Neural cell (in vitro differentiated cells): ENCODE data around the gene MAN2B1. TPM values are rescaled to one million over a fixed set of nuclear protein-coding genes. Genes with fewer than 3 reads are reported as not detected.

ENCODE experiments used
- H2AFZ ChIP-seq: fragments of 200-600, 300-800 bp; sonication (generic), shearing (Covaris generic); 2 replicates; pipeline ENCODE4 v1.6.0; 2014; ENCODE audit warnings: low read depth, mild to moderate bottlenecking, antibody characterized with exemption, low read length, moderate library complexity
- H3F3A ChIP-seq: fragments of 200-600 bp; shearing (Covaris generic); 2 replicates; pipeline ENCODE4 v1.6.1; 2016; ENCODE audit warnings: mild to moderate bottlenecking, moderate library complexity, mixed read lengths, antibody characterized with exemption, low read length; ENCODE audit not compliant: insufficient read depth, poor library complexity, severe bottlenecking
- H3K27ac ChIP-seq: fragments of 200-600, 300-800 bp; sonication (generic), shearing (Covaris generic); 2 replicates; pipeline ENCODE4 v1.5.1; 2014; ENCODE audit warnings: mild to moderate bottlenecking, low read length, moderate library complexity
- H3K27me3 ChIP-seq: fragments of 300-800, 200-600 bp; sonication (generic), shearing (Covaris generic); 2 replicates; pipeline ENCODE4 v1.6.0; 2014; ENCODE audit warnings: mild to moderate bottlenecking, low read depth, low read length, moderate library complexity; ENCODE audit not compliant: insufficient read depth
- H3K36me3 ChIP-seq: fragments of 300-800, 200-600 bp; sonication (generic), shearing (Covaris generic); 2 replicates; pipeline ENCODE4 v1.5.1; 2014; ENCODE audit warnings: mild to moderate bottlenecking, antibody characterized with exemption, low read length, moderate library complexity; ENCODE audit not compliant: insufficient read depth
- H3K4me2 ChIP-seq: fragments of 300-800, 200-600 bp; sonication (generic), shearing (Covaris generic); 2 replicates; pipeline ENCODE4 v1.6.0; 2014; ENCODE audit warnings: mild to moderate bottlenecking, low read length
- H3K4me3 ChIP-seq: fragments of 300-800, 200-600 bp; sonication (generic), shearing (Covaris generic); 2 replicates; pipeline ENCODE4 v1.5.1; 2014; ENCODE audit warnings: mild to moderate bottlenecking, low read length, moderate library complexity
- H3K79me2 ChIP-seq: fragments of 200-600 bp; shearing (Covaris generic); replicated peaks from 2 replicates; pipeline ENCODE4 v1.6.0; 2014; ENCODE audit warnings: mild to moderate bottlenecking, low read length, moderate library complexity; ENCODE audit not compliant: insufficient read depth
- H3K9ac ChIP-seq: fragments of 300-800, 200-600 bp; sonication (generic), shearing (Covaris generic); 2 replicates; pipeline ENCODE4 v1.6.1; 2016; ENCODE audit warnings: mild to moderate bottlenecking, low read length, mixed read lengths
- H3K9me2 ChIP-seq: fragments of 200-600 bp; shearing (Covaris generic); 2 replicates; pipeline ENCODE4 v1.6.1; 2016; ENCODE audit warnings: mild to moderate bottlenecking, low read length, mixed read lengths; ENCODE audit not compliant: insufficient read depth
- H3K9me3 ChIP-seq: fragments of 200-600, 300-800 bp; sonication (generic), shearing (Covaris generic); 2 replicates; pipeline ENCODE4 v1.6.1; 2016; ENCODE audit warnings: mild to moderate bottlenecking, mixed run types, low read length, moderate library complexity, mixed read lengths
- H4K20me1 ChIP-seq: fragments of 200-600 bp; shearing (Covaris generic); 2 replicates; pipeline ENCODE4 v1.6.1; 2016; ENCODE audit warnings: mild to moderate bottlenecking, mixed run types; ENCODE audit not compliant: insufficient read depth
- CTCF ChIP-seq: fragments of 450-650 bp; IDR thresholded peaks from 2 replicates; pipeline ENCODE4 v1.5.1; 2014; ENCODE audit warnings: antibody characterized with exemption, mild to moderate bottlenecking, moderate library complexity; ENCODE audit not compliant: poor library complexity, severe bottlenecking
- EP300 ChIP-seq: fragments of 450-650 bp; conservative IDR thresholded peaks from 2 replicates; pipeline ENCODE4 v1.6.1; 2014; ENCODE audit warnings: antibody characterized with exemption, mild to moderate bottlenecking, moderate library complexity; ENCODE audit not compliant: poor library complexity, severe bottlenecking
- EZH2 ChIP-seq: fragments of 200-600, 300-800 bp; shearing (Covaris generic), sonication (generic); IDR thresholded peaks from 2 replicates; pipeline ENCODE4 v1.6.1; 2014; ENCODE audit warnings: antibody characterized with exemption, low read length, borderline replicate concordance, mild to moderate bottlenecking; ENCODE audit not compliant: insufficient read depth, poor library complexity, severe bottlenecking
- MXI1 ChIP-seq: fragments of 450-650 bp; conservative IDR thresholded peaks from 2 replicates; pipeline ENCODE4 v1.6.1; 2014; ENCODE audit warnings: antibody characterized with exemption, mild to moderate bottlenecking; ENCODE audit not compliant: poor library complexity, severe bottlenecking
- POLR2AphosphoS5 ChIP-seq: IDR thresholded peaks from 2 replicates; pipeline ENCODE4 v1.6.1; 2012
- RAD21 ChIP-seq: fragments of 450-650 bp; conservative IDR thresholded peaks from 2 replicates; pipeline ENCODE4 v1.6.1; 2014; ENCODE audit warnings: antibody characterized with exemption, mild to moderate bottlenecking, moderate library complexity
- REST ChIP-seq: IDR thresholded peaks from 2 replicates; pipeline ENCODE4 v1.6.1; 2012; ENCODE audit warnings: borderline replicate concordance
- SMC3 ChIP-seq: fragments of 450-650 bp; conservative IDR thresholded peaks from 2 replicates; pipeline ENCODE4 v1.6.1; 2014; ENCODE audit warnings: antibody characterized with exemption, mild to moderate bottlenecking, moderate library complexity; ENCODE audit not compliant: poor library complexity
- TAF1 ChIP-seq: IDR thresholded peaks from 2 replicates; pipeline ENCODE4 v1.6.1; 2012; ENCODE audit warnings: low read depth
- polyA plus RNA-seq: library from polyadenylated mRNA; depleted of rRNA; stranded (reverse); fragments of >200 nt; gene quantifications from 2 replicates; pipeline ENCODE4 v1.2.3, GENCODE V29; 2014

Gene MAN2B1
- polyA plus RNA-seq, 1 donor from 2014 or later, result 11.5 TPM

GRCh38 chr19:12687496-12688196 lies 21.1 kb upstream of the MAN2B1 start, which contains the start of gene GNG14:
GNG14 (plus strand) TSS chr19:12687998; CDS start chr19:12688049, 51 bp downstream.
- Histone ChIP-seq H3K4me2 (no peak within 1 kb of the TSS), H3K4me3 (no peak within 1 kb of the TSS), H3K9me3 (no peaks in the 10 kb centered on the region), H2AFZ (no peak within 1 kb of the TSS), H3K27me3 (no peaks in the 10 kb centered on the region), H3K9ac (no peak within 1 kb of the TSS), H3K27ac (no peak within 1 kb of the TSS), H3F3A (no peaks in the 10 kb centered on the region), H4K20me1 (no peaks in the 10 kb centered on the region), H3K36me3 (no peaks in the 10 kb centered on the region), H3K9me2 (no peaks in the 10 kb centered on the region), H3K79me2 (no peaks in the 10 kb centered on the region)
- TF ChIP-seq EP300 (no peak), CTCF (no peak), MXI1 (no peak), EZH2 (no peak), SMC3 (no peak), POLR2AphosphoS5 (no peak), REST (no peak), TAF1 (no peak), RAD21 (no peak)

GRCh38 chr19:12685831-12686230 lies 19.3 kb upstream of the MAN2B1 start:
- Histone ChIP-seq H2AFZ (no peak overlapping the region), H3K9ac (no peak overlapping the region), H3K9me2 (no peaks in the 10 kb centered on the region), H3K9me3 (no peaks in the 10 kb centered on the region), H3K4me3 (no peak overlapping the region), H3K36me3 (no peaks in the 10 kb centered on the region), H3K79me2 (no peaks in the 10 kb centered on the region), H4K20me1 (no peaks in the 10 kb centered on the region), H3F3A (peaks cover 6% of the 10 kb centered on the region), H3K4me2 (no peak overlapping the region), H3K27me3 (no peaks in the 10 kb centered on the region), H3K27ac (no peak overlapping the region)
- no peak for TF ChIP-seq TAF1
- TF ChIP-seq RAD21, result no peak
- TF ChIP-seq SMC3, result no peak
- no peak for TF ChIP-seq EZH2
- no peak for TF ChIP-seq CTCF
- TF ChIP-seq EP300, result no peak
- no peak for TF ChIP-seq POLR2AphosphoS5
- no peak for TF ChIP-seq REST
- TF ChIP-seq MXI1, result no peak
